NCI-H2196 treated with DMSO at 0.1 percent for 48 hours (cell line): Measurements from ENCODE around the gene LIPE.
A peak's percentile ranks its signal among the peaks of the same experiment; 100 is the strongest.
"Not testable (repeated sequence)": the region's sequence is repeated elsewhere in the genome, so short reads cannot be mapped to it uniquely, and the experiment has no call there.

Source experiments
- DNase-seq: peaks from one replicate; lab custom pipeline; 2025; ENCODE audit not compliant: unreplicated experiment; lab: John Stamatoyannopoulos, UW

The LIPE gene

GRCh38 chr19:42450314-42450934, 23.2 kb upstream of the LIPE start:
- peak; percentile 80 for DNase-seq

GRCh38 chr19:42448306-42448705, 21.1 kb upstream of the LIPE start:
- DNase-seq: not testable (repeated sequence)

- DNase-seq: no peak
Observed at GRCh38 chr19:42445948-42446347, 18.8 kb upstream of the LIPE start.

- DNase-seq: no peak
Observed at GRCh38 chr19:42443944-42444398, 16.8 kb upstream of the LIPE start.

- DNase-seq: peak; percentile 31
Observed at GRCh38 chr19:42442833-42443232, 15.6 kb upstream of the LIPE start, which contains the start of gene CXCL17. Gene CXCL17 (minus strand): TSS chr19:42442946. CDS start chr19:42442832, 114 bp downstream.

- no peak for DNase-seq
Observed at GRCh38 chr19:42441049-42441445, 13.9 kb upstream of the LIPE start.

- no peak for DNase-seq
Observed at GRCh38 chr19:42440357-42441048, 13.3 kb upstream of the LIPE start.

GRCh38 chr19:42436006-42436405, 8.8 kb upstream of the LIPE start:
- no peak for DNase-seq

- no peak for DNase-seq
Observed at GRCh38 chr19:42435316-42435715, 8.1 kb upstream of the LIPE start.

GRCh38 chr19:42433503-42434260, 6.5 kb upstream of the LIPE start:
- DNase-seq: no peak

GRCh38 chr19:42431486-42431885, 4.3 kb upstream of the LIPE start:
- no peak for DNase-seq

- no peak for DNase-seq
Observed at GRCh38 chr19:42428676-42429075, 1.5 kb upstream of the LIPE start.

GRCh38 chr19:42426643-42427042, 545 bp downstream of the LIPE start:
- DNase-seq: no peak

- DNase-seq: no peak
Observed at GRCh38 chr19:42424712-42425131, 2.5 kb downstream of the LIPE start.

- no peak for DNase-seq
Observed at GRCh38 chr19:42424345-42424707, 2.9 kb downstream of the LIPE start.

GRCh38 chr19:42423462-42424344, 3.5 kb downstream of the LIPE start:
- DNase-seq: peak; percentile 87

- DNase-seq: no peak
Observed at GRCh38 chr19:42422901-42423461, 4.2 kb downstream of the LIPE start.

GRCh38 chr19:42422092-42422900, 4.9 kb downstream of the LIPE start:
- no peak for DNase-seq

GRCh38 chr19:42421591-42422031, 5.6 kb downstream of the LIPE start:
- DNase-seq: no peak

- no peak for DNase-seq
Observed at GRCh38 chr19:42421101-42421500, 6.1 kb downstream of the LIPE start.
